ENCODE results near the gene FAM162A.

GRCh38 chr3:122387709-122388108, 3.7 kb downstream of the FAM162A start:
- TF ChIP-seq CTCF (IDR thresholded peaks at IDR 0.05) (no peak), POLR2A (IDR thresholded peaks at IDR 0.05) (no peak), EP300 (IDR thresholded peaks at IDR 0.05) (no peak)
